Measurements from ENCODE around the gene RERE.

- TF ChIP-seq POLR2AphosphoS5 (IDR thresholded peaks at IDR 0.05; ENCODE audit: borderline replicate concordance, low read depth, low read length) (no peak), EZH2 (IDR thresholded peaks at IDR 0.05) (no peak)
Observed at GRCh38 chr1:8519167-8519566, 298.3 kb downstream of the RERE start.

Data from SK-N-MC (cell line).